ENCODE data around the gene DIP2C.
A peak's percentile ranks its signal among the peaks of the same experiment; 100 is the strongest.
"Not testable (repeated sequence)": the region's sequence is repeated elsewhere in the genome, so short reads cannot be mapped to it uniquely, and the experiment has no call there.

The DIP2C gene

DNA sequence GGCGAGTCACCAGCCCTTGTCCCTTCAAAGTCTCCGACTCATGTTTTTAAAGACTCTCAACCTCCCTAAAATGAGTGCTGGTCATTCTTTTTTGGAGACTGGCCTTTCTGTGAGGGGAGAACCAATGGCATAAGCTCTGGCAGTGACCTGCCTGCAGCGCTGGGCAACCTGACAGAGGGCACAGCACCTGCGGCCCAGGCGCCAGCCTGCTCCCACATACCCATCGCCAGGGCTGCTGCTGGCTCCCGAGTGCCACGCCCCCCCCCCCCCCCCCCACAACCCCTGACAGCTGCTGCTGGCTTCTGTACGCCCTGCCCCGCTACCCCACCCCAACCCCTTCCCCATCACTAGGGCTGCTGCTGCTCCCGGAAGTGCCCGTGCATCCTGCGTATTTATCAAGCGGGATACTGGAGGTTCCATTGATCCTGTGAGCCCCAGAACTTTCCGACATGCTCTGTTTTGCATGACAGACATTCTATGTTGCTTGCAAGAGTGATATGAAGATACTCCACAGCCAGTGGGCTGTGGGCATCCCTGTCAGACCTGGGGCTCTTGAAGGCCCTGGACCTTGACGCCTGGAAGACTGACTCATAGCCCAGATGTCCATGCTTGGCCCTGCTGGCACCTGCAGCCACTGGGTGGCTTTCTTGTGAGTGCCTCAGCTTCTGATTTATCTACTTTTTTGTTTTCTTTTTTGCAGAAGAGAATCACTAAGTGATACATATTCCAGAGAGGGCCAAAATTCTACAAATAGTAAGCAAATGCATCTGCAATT is 310.4 kb downstream of the DIP2C start:
- DNase-seq, result no peak

DNA sequence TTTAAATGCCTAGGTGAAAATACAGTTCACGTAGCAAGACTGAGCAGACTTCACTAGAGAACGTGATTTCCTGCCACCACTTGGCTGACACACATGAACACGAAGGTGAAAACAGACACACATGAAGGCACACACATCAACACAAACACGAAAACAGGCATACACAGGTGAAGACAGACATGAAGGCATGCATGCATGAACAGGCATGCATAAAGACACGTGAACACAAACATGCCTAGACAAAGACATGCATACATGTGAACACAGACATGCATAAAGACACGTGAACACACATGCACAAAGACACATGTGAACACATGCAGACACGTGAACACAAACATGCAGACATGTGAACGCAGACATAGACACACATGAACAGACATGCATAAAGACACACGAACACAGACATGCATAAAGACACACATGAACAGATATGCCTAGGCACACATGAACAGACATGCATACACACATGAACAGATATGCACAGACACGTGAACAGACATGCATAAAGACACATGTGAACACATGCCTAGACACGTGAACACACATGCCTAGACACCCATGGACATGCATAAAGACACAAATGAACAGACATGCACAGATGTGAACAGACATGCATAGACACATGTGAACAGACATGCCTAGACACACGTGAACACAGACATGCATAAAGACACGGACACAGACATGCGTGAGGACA is 311.1 kb downstream of the DIP2C start:
- no peak for DNase-seq

DNA sequence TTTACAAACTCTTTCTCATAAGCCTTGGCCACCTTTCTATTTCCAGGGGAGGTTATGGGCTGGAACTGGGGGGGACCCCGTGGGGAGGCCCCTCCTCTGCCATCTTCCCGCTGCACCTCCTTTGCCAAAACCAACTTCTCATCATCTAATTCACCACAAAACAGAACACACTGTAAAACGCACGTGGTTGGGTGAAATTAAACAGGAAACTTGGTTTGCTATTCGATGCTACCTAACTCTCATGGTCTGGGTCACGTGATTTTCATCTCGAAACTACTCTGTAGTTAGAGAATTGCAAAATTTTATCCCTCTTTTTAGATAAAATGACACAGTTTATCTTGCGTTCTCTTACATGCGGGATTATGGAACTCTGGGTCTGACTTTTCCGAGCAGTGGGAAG is 312.2 kb downstream of the DIP2C start:
- no peak for DNase-seq

DNA sequence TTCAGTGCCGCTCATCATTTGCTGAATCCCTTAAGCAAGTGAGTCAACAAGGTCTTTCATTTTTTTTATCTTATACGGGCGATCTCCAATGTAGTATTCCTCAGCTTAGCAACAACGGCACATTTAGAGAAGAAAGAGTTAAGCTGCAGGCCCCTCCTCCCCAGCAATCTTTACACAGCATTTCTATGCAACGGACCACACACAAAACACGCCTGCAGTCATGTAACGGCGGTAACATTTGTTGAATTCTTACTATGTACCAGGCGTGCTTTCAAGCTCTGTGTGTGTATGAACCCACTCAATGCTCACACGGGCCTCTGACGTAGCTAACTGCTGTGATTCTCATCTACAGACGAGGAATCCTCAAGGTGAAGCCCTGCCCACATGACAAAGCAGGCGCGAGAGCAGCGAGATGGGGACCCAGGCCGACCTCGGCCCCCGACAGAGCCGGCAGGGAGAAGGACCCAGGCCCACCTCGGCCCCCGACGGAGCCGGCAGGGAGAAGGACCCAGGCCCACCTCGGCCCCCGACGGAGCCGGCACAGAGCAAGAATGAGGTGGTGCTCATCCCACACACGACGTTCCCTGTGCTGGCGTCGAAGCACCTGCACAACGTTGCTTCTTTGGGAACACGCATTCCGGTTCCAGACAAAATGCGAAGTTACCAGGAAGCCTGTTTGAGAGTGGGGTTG is 313.5 kb downstream of the DIP2C start:
- no peak for DNase-seq

DNA sequence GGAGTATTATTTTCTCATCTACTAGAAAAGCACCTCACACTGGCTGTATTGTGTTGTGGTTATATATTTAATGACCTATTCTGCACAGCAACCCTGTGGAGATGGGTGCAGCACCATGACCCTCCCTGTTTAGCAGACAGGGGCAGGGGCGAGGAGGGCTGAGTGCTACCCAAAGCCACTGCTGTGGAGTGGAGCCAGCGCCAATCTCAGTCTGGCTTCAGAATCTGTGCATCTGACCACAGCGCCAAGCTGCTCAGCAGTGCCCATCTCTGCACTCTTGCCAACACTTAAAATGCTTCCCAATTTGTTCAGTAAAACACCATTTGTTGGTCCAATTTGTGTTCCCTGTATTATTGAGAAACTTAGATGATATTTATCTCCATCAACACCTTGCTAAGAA is 315.1 kb downstream of the DIP2C start:
- no peak for DNase-seq

DNA sequence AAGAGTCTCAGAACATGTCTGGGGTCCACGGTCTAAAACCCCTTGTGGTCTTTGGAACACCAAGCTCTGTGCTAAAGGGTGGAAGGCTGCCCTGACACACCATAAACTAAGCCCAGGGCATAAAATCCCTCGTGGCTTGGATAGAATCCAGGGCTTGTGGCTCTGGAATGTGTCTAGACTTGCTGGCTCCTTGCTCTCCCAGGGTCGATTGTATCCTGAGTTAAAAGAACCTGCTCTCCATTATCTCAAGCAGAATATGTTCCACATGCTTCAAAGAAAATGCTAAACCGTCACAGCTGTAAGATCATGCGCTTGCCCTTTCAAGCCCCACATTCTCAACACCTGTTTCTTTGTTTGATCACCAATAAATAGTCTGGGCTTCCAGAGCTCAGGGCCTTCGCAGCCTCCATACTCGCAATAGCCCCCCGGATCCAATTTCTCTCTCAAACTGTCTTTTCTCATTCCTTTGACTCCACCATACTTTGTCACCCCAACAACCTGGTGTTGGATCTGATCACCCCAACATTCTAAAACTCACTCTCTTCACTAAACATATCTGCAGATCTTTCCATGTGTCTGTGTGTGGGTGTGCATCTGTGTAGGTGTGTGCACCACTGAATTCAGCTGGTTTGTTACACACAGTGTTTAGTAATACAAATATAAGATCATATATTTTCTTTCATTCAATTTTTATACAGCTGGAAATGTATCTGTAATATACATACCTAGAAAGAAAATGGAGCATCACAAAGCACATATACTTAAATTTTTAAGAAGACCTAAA is 315.8 kb downstream of the DIP2C start:
- peak; percentile 2 for DNase-seq

DNA sequence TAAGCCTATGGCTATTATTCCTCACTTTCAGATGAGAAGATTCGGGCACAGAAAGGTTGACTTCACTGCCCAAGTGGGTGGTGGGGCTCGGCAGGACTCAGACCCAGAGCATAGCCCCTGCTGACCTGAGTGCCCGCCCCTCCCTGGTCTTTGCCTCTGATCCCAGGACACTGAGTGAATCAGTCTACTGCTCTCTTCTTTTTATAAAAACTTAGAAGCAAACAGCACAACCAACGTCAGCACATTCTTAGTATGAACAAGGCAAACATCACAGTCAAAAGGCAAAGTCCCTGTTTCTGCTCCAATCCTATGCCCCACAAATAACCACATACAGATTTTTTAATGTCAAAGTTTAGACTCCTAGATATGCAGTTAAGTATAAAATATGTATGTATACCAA is 316.5 kb downstream of the DIP2C start:
- DNase-seq, result no peak

DNA sequence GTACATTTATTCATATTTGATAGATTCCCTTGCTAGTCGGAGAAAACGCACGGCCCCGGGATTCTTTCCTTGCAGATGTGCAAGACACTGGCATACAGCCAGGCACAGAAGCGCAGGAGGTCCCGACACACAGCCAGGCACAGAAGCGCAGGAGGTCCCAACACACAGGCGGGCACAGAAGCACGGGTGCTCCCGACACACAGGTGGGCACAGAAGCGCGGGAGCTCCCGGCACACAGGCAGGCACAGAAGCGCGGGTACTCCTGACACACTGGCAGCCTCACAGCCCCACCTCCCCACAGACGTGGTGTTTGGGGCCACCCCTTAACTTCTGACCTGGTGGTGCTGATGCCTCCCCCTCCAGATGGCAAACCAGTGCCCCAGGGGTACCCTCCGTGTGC is 316.9 kb downstream of the DIP2C start:
- DNase-seq, result no peak

DNA sequence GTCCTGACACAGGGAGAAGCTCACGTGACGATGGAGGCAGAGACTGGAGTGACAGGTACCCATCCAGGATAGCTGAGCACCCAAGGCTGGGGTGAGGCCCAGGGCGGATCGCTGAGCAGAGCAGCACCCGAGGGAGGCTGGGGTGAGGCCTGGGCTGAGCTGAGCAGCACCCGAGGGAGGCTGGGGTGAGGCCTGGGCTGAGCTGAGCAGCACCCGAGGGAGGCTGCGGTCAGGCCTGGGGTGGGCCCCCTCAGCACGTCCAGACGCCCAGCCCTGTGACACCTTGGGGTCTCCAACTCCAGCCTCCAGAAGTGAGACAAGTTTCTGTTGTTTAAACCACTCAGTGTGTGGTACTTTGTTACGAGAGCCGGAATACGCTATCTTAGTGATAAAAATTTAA is 318.0 kb downstream of the DIP2C start:
- no peak for DNase-seq

DNA sequence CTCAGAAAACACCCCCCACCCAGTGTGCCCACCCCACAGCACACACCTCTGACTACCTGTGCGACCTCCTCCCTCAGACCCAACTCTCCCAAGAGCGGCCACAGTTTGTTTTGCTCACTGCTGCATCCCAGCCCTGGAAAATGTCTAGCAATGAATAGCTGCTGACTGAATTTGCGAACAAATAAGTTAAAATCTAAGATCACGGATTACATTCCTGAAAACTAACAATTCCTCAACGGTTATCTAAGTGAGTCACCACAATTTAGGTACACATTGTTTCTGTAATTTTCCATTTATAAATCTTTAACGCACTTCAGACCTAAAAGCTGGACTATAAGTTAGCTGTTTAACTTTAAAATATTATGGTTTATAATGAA is 319.0 kb downstream of the DIP2C start:
- DNase-seq, result no peak

DNA sequence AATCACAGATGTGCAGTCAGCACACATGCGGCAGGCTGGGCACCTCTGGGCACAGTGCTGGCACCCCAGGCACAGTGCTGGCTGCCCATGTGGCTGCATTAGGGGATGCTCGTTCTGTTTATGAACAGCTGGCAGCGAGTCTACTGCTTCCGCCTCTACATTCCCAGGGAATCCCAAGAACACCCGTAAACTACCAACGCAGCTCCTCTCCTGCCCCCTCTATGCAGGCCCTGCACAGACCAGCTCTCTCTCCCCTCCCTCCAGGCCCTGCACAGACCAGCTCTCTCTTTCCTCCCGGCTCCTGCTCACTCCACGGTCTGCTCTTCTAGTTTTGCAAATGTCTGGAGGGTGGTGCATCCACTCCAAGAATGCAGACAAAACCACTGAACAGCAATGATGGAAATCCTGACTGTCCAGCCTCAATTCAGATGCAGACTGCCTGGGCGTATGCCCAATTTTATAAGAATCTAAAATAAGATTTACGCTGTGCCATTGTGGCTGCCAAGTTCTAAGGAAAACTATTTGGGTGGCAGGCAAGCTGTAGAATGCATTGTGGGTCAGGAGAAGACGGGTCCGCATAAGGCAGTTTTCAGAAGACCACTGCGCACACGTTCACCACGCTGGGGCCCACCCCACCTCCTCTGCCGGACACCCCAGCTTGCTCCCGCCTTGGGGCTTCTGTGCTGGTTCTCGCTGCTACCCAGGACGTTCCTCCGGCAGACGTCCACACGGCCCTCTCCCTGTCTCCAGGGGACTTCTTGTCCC is 319.6 kb downstream of the DIP2C start:
- no peak for DNase-seq

DNA sequence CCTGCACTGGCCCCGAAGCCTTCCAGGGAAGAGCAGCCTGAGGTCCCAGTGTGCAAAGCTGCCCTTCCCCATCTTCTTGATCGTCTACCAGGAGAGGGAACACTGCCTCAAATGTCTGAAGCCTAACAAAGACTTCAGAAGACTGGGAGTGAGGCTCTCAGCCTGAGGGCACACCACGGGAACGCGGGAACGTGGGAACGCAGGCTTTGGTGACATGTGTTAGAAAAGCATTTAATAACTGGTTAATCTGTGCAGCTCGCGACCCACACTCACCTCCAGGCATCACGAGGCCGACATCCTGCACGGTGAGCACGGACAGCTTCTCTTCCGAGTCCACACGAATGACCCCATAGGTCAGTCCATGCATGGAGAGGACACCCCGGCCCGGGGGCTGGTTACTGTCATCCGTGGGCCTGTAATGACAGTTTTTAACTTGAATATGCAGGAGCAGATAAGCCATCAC is 320.2 kb downstream of the DIP2C start:
- no peak for DNase-seq

DNA sequence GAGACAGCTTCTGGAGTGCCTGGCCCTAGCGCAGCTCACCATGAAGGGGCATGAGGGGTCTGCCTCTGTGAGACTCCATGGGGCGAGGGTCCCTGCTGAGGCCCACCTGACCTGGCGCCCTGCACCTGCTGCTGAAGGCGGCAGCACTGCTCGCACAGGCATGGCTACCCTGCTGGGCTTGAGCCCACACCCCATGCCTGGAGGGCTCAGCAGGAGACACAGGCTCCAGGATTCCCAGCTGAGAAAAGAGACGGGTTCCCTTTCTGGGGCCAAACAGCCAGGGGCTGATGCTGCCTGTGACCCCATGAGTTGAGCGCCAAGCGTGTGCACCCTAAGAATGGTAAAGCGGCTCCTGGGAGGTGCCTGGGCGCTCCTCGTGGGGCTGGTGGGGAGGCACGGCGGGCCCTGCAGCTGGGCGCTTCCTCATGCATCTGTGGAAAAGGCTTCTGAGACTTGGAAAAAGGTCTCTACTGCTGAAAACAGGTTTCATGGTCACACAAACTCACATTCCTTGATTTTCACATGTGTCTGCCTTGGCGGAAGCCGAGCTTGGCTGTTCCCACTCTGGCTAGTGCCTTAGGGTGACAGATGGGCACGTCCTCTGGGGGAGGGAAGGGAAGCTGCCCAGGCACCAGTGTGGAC is 320.8 kb downstream of the DIP2C start:
- DNase-seq, result no peak

DNA sequence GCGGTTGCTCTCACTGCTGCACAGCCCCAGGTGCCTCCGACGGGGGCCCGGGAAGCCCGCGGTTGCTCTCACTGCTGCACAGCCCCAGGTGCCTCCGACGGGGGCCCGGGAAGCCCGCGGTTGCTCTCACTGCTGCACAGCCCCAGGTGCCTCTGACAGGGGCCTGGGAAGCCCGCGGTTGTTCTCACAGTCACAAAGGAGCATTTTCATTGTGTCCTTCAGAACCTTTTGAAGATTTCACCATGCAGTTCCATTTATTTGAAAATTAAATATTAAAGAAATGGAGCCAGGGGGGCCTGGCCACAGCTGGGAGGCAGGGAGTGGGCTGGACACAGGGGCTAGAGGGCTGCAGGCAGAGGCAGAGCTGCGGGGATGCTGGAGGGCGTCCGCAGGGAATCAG is 321.4 kb downstream of the DIP2C start:
- not testable (repeated sequence) for DNase-seq

DNA sequence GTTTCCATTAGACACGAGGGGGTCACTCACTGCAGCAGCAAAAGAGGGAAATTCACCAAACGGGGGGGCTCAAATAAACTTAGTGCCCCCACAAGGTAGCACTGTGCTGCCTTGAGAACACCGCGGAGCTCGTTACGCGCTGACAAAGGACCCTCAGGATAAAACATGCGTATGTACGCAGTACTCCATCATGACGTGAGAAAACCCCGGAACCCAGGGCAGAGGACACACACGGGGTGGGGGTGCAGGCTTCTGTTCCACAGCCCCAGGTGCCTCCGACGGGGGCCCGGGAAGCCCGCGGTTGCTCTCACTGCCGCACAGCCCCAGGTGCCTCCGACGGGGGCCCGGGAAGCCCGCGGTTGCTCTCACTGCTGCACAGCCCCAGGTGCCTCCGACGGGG is 321.8 kb downstream of the DIP2C start:
- DNase-seq, result no peak

DNA sequence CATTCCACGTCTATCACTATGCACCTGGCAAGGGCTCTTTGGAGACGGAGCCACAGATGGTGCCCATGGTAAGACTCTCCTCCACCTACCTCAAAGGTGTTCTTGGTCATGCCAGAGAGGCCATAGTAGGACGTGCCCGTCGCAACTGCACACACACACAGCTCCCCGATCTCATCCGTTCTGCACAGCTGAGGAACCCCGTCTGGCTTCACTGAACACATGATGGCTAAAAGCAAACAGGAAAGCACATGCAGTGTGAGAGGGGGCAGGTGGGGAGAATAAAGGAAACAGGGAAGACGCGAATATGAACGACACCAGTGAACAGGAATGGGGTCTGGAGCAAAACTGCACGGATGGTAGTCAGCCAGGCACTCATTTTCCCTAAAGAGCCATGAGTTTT is 323.3 kb downstream of the DIP2C start:
- no peak for DNase-seq

DNA sequence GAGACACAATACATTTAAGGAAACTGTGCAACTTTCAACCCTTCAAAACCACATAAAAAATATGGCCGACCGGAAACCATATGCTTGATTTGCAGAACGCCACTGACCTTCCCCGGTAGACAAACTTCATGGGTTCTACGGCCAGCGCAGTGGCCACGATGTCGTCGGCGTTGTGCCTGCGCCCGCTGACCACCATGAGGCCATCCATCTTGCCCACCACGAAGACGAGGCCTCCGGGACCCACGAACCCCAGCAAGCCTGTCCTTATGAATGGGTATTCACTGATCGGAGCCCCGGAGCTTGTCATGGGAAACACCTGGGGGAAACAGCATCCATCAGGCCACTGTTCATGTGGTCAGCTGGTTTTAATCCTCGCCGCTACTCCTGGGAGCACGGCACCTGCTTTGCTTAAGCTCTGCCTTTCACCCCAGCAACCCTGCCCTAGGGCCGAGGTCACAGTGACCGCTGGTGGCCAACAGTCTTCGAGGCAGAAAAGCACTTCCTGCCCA is 325.1 kb downstream of the DIP2C start:
- no peak for DNase-seq

DNA sequence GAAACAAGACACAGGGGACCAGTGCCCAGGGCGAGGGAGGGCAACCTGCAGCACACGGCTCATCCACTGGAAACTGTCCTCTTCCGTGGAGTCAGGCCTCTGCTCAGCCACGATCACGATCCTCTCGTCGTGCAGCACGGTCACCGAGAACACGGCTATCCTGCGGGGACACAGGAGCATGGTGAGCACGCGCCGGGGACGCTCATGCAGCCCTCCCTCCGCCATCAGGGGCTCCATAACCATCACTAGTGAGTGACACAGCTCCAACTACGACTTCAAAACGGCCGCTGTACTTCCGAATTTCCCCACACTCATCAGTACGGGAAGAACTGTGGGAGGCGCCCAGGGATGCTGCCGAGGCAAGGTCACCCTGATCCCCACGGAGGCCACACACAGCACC is 326.3 kb downstream of the DIP2C start:
- DNase-seq, result no peak

DNA sequence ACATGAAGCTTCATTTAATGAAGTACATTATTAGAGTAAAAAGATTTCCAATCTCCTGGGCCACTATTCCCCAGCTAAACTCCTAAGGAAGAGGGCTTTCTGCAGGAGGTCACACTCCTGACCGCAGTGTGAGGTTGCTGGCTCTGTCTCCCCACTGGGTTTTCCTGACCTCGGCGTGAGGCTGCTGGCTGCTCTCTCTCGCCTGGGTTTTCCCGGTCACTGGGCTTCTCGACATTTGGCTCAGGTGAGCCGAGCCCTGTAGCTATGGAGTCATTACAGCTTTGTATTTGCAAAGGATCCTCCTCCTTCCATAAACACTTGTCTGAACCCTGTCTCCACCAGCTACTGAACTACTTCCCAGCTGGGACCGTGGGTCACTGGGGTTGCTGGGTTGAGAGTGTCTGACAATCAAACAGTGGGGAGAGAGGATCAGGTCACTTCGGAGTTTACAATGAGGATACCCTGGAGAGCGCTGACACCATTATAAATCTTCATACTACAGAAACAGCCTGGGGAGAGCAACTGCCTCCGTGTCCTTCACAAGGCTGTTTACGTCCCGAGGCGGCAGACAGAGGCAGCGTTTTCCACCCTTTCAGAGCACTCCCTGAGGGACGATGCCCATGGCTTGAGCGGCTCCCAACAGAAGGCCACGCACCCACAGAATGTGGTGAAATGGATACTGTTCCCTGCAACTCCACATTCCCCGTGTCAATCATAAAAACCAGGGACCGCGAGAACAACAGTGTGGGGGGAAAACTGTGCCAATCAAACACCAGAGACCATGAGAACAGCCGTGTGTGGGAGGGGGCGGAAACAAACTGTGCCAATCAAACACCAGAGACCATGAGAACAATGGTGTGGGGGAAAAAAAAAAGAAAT is 328.0 kb downstream of the DIP2C start:
- DNase-seq, result peak; percentile 86

DNA sequence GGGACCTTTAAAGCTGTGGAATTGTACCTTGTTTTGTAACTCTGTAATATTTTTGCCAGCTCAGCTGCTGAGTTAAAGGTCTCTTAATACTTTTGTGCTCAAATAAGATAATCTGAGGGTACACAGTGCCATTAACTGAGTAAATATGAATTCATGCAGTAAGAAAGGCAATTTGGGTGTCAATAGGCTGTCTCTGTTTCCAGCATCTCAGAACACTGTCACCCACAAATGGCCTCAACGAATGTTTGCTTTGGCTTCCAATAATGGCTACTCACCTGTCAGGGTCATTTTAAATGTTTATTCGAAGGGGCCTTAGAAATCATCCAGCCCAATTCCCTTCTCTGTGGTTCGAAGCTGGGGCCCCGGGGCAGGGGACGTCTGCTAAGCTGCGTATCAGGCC is 328.8 kb downstream of the DIP2C start:
- DNase-seq, result peak; percentile 92

DNA sequence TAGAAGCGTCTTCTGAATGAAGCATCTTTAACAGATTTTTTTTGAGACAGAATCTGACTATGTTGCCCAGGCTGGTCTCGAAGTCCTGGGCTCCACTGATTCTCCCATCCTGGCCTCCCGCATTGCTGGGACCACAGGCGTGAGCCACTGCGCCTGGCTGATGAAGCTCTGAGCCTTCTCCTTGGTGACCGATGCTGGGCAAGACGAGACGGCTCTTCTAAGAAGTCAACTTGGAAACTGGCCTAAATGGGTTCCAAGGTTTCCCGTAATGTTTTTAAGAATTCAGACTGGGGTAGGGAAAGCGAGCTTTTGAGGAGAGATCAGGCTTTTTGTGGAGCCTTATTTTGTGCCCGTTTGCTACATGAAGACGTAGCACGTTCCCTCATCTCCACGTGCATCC is 329.7 kb downstream of the DIP2C start:
- DNase-seq, result no peak
